ENCODE measurements around the gene MMP24OS.

GRCh38 chr20:35307666-35308653, 30.0 kb upstream of the MMP24OS start:
- TF ChIP-seq CTCF (conservative IDR thresholded peaks at IDR 0.05) = no peak
- no peak for TF ChIP-seq ZFX (IDR thresholded peaks at IDR 0.05)

All from C4-2B (cell line).